Right lobe of liver (tissue), 6 donors: ENCODE results near the gene TEP1. TPM values are rescaled to one million over a fixed set of nuclear protein-coding genes. Genes with fewer than 3 reads are reported as not detected.

Experiments
- ATAC-seq, 4 donors: fragments of 200-7000 bp; cut with Tn5 transposase; one replicate each; pipeline ENCODE4 v1.9.1; 2020; ENCODE audit warnings: mild to moderate bottlenecking in 4 of 4, moderate library complexity in 4 of 4
- DNase-seq, 3 donors: peaks; one replicate each; pipeline ENCODE4 v3.0.0-alpha.2; 2020
- H3K27ac ChIP-seq, 3 donors: fragments of 200-600 bp; one replicate each; pipeline ENCODE4 v1.8.0; 2022
- H3K27me3 ChIP-seq, 2 donors: fragments of 200-600 bp; one replicate each; pipeline ENCODE4 v1.8.0; 2022
- H3K36me3 ChIP-seq, 4 donors: fragments of 200-600 bp; sonication (generic) in 1 of 4; one replicate each; pipeline versions ENCODE4 v1.5.1 to v1.8.0; 2017 to 2022; ENCODE audit warnings: control low read depth in 1 of 4
- H3K4me1 ChIP-seq, 4 donors: fragments of 200-600 bp; sonication (generic) in 1 of 4; one replicate each; pipeline versions ENCODE4 v1.5.1 to v1.8.0; 2017 to 2022; ENCODE audit warnings: control low read depth in 1 of 4
- H3K4me3 ChIP-seq, 3 donors: fragments of 200-600 bp; one replicate each; pipeline ENCODE4 v1.8.0; 2022
- H3K9me3 ChIP-seq, 4 donors: fragments of 200-600 bp; sonication (generic) in 1 of 4; one replicate each; pipeline versions ENCODE4 v1.5.1 to v1.8.0; 2017 to 2022; ENCODE audit warnings: control low read depth in 1 of 4
- CTCF ChIP-seq, 4 donors: fragments of 200-600 bp in 3 of 4; fragments of 450-650 bp in 1 of 4; IDR thresholded peaks; one replicate each; pipeline versions ENCODE4 v1.5.1 to v1.8.0; 2016 to 2022; ENCODE audit warnings: antibody characterized with exemption in 4 of 4, mild to moderate bottlenecking in 2 of 4
- POLR2A ChIP-seq: fragments of 450-650 bp; IDR thresholded peaks from one replicate; pipeline ENCODE4 v1.6.1; 2017; ENCODE audit warnings: antibody characterized with exemption, mild to moderate bottlenecking
- WGBS: methylation state at CpG from one replicate; pipeline ENCODE4 v1.1.6; 2018; ENCODE audit warnings: low coverage, low lambda C conversion rate; ENCODE audit not compliant: insufficient coverage; ENCODE audit errors: missing lambda C conversion rate; 5-methylcytosine and 5-hydroxymethylcytosine counted together
- intact Hi-C, 2 donors: fragments of 100-400 bp; cut with DNase I; formaldehyde crosslinking; loops; one replicate each; pipeline versions ENCODE4 v1.11.2 to v1.14.1; 2022
- total RNA-seq, 6 experiments: library from RNA; depleted of rRNA in 2 of 6; stranded (reverse); fragments of >200 nt in 2 of 6; fragmentation: NEBNext Ultra II Directional in 3 of 6; extraction: Animal tissue kit (Norgen Biotek cat#: 25700) in 3 of 6; gene quantifications; one replicate each; pipeline versions ENCODE4 v1.1.0 to v1.2.4, GENCODE V29; 2016 to 2023
- donor health status: DM: no; HTN: yes; CAD: no.
- donor health status: DM: no; HTN: no; CAD: no.
- donor health status: DM: no; HTN: no; CAD: no.
- donor health status: DM: no; HTN: yes; CAD: no.
- donor health status: DM: no; HTN: yes; CAD: no.

The TEP1 gene
- total RNA-seq, 6 experiments from 2014 or later = 10.8 to 17.6 (median 14.0) TPM

DNA sequence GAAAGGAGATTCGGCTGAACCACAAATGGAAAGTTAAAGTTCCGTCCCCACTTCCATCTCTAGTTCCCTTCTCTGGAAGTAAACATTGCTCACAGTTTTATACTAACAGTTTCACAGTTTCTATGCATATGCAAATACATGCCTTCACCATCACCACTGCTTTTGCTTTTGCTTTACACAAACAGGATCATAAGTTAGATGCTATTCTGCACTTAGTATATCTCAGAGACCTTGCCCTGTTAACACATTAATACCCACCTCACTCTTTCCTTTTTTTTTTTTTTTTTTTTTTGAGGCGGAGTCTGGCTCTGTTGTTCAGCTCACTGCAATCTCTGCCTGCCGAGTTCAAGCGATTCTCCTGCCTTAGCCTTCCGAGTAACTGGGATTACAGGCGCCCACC is 890 bp downstream of the TEP1 start:
- ATAC-seq = peak in 2 of 4 donors; percentile 4 to 12
- intact Hi-C loops = no loop called here

GRCh38 chr14:20409226-20409625 is 4.1 kb downstream of the TEP1 start:
- H3K9me3 ChIP-seq = no peaks in the 10 kb centered on the region
- H3K27ac ChIP-seq = no peak overlapping the region
- TF ChIP-seq POLR2A (no peak), CTCF (IDR thresholded peaks at IDR 0.05) (no peak)
- ATAC-seq (no peak), DNase-seq (no peak)
- peaks cover 0 to 27% (median 16%) of the 10 kb centered on the region in 4 donors for H3K36me3 ChIP-seq
- WGBS = 92% methylated on average over 2 of the region's 2 CpGs
- H3K27me3 ChIP-seq = no peaks in the 10 kb centered on the region
- intact Hi-C loops = no loop called here
- H3K4me3 ChIP-seq = no peak overlapping the region
- H3K4me1 ChIP-seq = peaks cover 0 to 4% (median 0%) of the 10 kb centered on the region in 4 donors

More for the DNA sequence above, 890 bp downstream of the TEP1 start:
- TF ChIP-seq CTCF (IDR thresholded peaks at IDR 0.05) = no peak
- TF ChIP-seq POLR2A = no peak
- WGBS = 2% methylated on average over 7 of the region's 7 CpGs
- no peak for DNase-seq
- Histone ChIP-seq H3K27me3 (no peaks in the 10 kb centered on the region), H3K4me3 (peak overlapping the region; percentile 73 to 88 (median 84)), H3K36me3 (peaks cover 0 to 7% (median 5%) of the 10 kb centered on the region in 4 donors), H3K27ac (peak overlapping the region; percentile 77 to 95 (median 85)), H3K4me1 (peaks cover 0 to 4% (median 0%) of the 10 kb centered on the region in 4 donors), H3K9me3 (no peaks in the 10 kb centered on the region)

DNA sequence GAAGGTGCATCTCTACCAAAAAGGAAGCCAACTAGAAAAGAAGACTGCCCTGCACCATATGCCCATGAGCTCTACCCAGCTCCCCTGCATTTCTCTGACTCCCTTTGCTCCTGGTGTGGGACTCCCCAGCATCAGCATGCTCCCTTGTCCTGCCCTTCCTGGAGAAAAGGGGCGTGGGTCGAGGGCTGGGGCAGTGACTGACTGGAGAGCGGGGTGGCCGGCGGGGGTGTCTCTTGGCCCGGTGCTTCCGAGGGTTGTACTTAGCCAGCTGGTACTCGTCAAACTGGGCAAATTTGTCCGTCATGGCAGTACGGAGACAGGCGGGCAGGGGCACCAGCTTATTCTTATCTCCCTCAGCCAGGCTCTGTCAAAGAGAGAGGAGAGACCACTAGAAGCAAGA is 9.8 kb downstream of the TEP1 start:
- peaks cover 0 to 71% (median 19%) of the 10 kb centered on the region in 4 donors for H3K36me3 ChIP-seq
- ATAC-seq (no peak), DNase-seq (peak in 1 of 3 donors; percentile 26)
- intact Hi-C loops = no loop called here
- no peaks in the 10 kb centered on the region for H3K9me3 ChIP-seq
- TF ChIP-seq CTCF (IDR thresholded peaks at IDR 0.05) (no peak), POLR2A (no peak)
- no peaks in the 10 kb centered on the region for H3K4me1 ChIP-seq
- H3K27me3 ChIP-seq = no peaks in the 10 kb centered on the region
- H3K4me3 ChIP-seq = no peak overlapping the region
- H3K27ac ChIP-seq = no peak overlapping the region
- 100% methylated on average over 1 of the region's 11 CpGs for WGBS

DNA sequence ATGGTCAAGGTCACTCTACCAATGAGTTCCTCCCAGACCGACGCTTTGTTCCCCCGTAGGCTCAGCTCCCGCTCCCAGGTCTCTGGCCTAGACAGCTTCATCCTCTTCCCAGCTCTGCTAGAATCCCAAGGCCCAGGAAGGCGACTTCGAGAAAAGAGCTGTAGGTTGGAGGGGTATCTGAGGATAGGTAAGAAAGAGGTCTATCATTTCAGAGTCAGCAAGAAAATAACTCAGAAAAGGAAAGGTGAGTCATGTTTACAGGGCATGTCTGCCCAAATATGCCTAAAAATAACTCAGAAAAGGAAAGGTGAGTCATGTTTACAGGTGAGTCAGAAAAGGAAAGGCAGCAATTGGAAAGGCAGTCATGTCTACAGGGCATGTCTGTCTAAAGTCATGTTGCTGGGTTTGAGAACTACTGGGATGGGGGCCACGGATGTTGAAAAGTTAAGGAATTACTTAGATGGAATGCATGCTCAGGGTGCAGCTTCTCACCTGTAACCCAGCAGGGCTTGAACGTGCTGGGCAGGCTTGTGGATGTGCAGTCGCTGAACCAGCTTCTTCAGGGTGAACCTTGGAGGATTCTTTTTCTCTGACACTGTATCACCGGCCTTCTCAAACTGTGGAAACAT is 12.2 kb downstream of the TEP1 start:
- H3K27ac ChIP-seq = no peak overlapping the region
- H3K4me3 ChIP-seq = no peak overlapping the region

More for the DNA sequence above, 12.2 kb downstream of the TEP1 start:
- no peak for DNase-seq
- WGBS = 89% methylated on average over 5 of the region's 10 CpGs
- Histone ChIP-seq H3K4me1 (no peaks in the 10 kb centered on the region), H3K9me3 (no peaks in the 10 kb centered on the region), H3K27me3 (no peaks in the 10 kb centered on the region), H3K36me3 (peaks cover 0 to 70% (median 15%) of the 10 kb centered on the region in 4 donors)
- peak in 1 of 4 donors; percentile 92 for ATAC-seq
- TF ChIP-seq POLR2A (no peak), CTCF (IDR thresholded peaks at IDR 0.05) (no peak)
- intact Hi-C loops = no loop called here
